HEK293 (cell line): ENCODE measurements around the gene DICER1.

Source experiments
- CTCF ChIA-PET: fragments of 350-600 bp; formaldehyde crosslinking; extraction: SDS; loops from one replicate; lab custom pipeline; 2021; ENCODE audit warnings: antibody characterized with exemption; lab: Yijun Ruan, JAX
- POLR2A ChIA-PET: fragments of 300-600 bp; formaldehyde crosslinking; extraction: SDS; loops from one replicate; lab custom pipeline; 2020; ENCODE audit warnings: antibody characterized with exemption, inconsistent platforms; lab: Yijun Ruan, JAX
- H3K27ac ChIP-seq: fragments of 200-500 bp; sonication (Bioruptor generic); 2 replicates; pipeline ENCODE4 v1.5.1; 2014; ENCODE audit warnings: low read depth, low read length, control low read depth, inconsistent platforms; ENCODE audit errors: extremely low read depth
- H3K36me3 ChIP-seq, 2 experiments: fragments of 200-500 bp in 1 of 2; sonication (Bioruptor generic) in 1 of 2; 1 replicate in 1 of 2; 2 replicates in 1 of 2; pipeline ENCODE4 v1.5.1; 2014 to 2017; ENCODE audit warnings: inconsistent platforms in 2 of 2, low read length in 2 of 2; ENCODE audit not compliant: control insufficient read depth in 2 of 2, insufficient read depth in 1 of 2
- H3K4me1 ChIP-seq: fragments of 200-500 bp; sonication (Bioruptor generic); 2 replicates; pipeline ENCODE4 v1.5.1; 2014; ENCODE audit warnings: mild to moderate bottlenecking, low read length, inconsistent platforms; ENCODE audit not compliant: control insufficient read depth, insufficient read depth
- H3K4me3 ChIP-seq: 2 replicates; pipeline ENCODE4 v1.5.1; 2011; ENCODE audit warnings: low read depth, mild to moderate bottlenecking, control low read depth, low read length, moderate library complexity
- H3K9me3 ChIP-seq: fragments of 200-500 bp; sonication (Bioruptor generic); 2 replicates; pipeline ENCODE4 v1.5.1; 2014; ENCODE audit warnings: low read depth, low read length, inconsistent platforms; ENCODE audit not compliant: control insufficient read depth, insufficient read depth
- HOXA7 ChIP-seq: sonication (generic); formaldehyde crosslinking; IDR thresholded peaks from 2 replicates; pipeline ENCODE4 v1.8.1; 2022; ENCODE audit warnings: missing genetic modification reagents, borderline replicate concordance
- IKZF3 ChIP-seq: fragments of 450-650 bp; IDR thresholded peaks from 2 replicates; pipeline ENCODE4 v1.5.0; 2018; ENCODE audit warnings: missing biosample characterization, mild to moderate bottlenecking, missing genetic modification characterization, moderate library complexity
- YY1 ChIP-seq: fragments of 450-650 bp; formaldehyde crosslinking; IDR thresholded peaks from 2 replicates; pipeline ENCODE4 v1.5.1; 2018; ENCODE audit warnings: missing biosample characterization, missing genetic modification characterization
- ZBTB20 ChIP-seq: fragments of 450-650 bp; formaldehyde crosslinking; IDR thresholded peaks from 2 replicates; pipeline ENCODE4 v1.5.1; 2016; ENCODE audit warnings: missing biosample characterization, missing genetic modification characterization
- ZFP3 ChIP-seq: fragments of 450-650 bp; formaldehyde crosslinking; IDR thresholded peaks from 2 replicates; pipeline ENCODE4 v1.5.1; 2016; ENCODE audit warnings: low read depth, missing biosample characterization, missing genetic modification characterization
- ZNF155 ChIP-seq: fragments of 450-650 bp; formaldehyde crosslinking; IDR thresholded peaks from 2 replicates; pipeline ENCODE4 v1.5.1; 2016; ENCODE audit warnings: missing biosample characterization, missing genetic modification characterization
- ZNF302 ChIP-seq: fragments of 450-650 bp; formaldehyde crosslinking; IDR thresholded peaks from 2 replicates; pipeline ENCODE4 v1.5.1; 2016; ENCODE audit warnings: missing biosample characterization, missing genetic modification characterization, low read depth
- ZNF311 ChIP-seq: fragments of 450-650 bp; formaldehyde crosslinking; IDR thresholded peaks from 2 replicates; pipeline ENCODE4 v1.5.1; 2017; ENCODE audit warnings: missing biosample characterization, missing genetic modification characterization, borderline replicate concordance
- ZNF416 ChIP-seq: fragments of 450-650 bp; formaldehyde crosslinking; IDR thresholded peaks from 2 replicates; pipeline ENCODE4 v1.5.1; 2016; ENCODE audit warnings: missing biosample characterization, missing genetic modification characterization
- ZNF629 ChIP-seq: fragments of 450-650 bp; formaldehyde crosslinking; IDR thresholded peaks from 2 replicates; pipeline ENCODE4 v1.5.1; 2017; ENCODE audit warnings: missing biosample characterization, missing genetic modification characterization
- ZXDB ChIP-seq: fragments of 450-650 bp; formaldehyde crosslinking; IDR thresholded peaks from 2 replicates; pipeline ENCODE4 v1.5.1; 2016; ENCODE audit warnings: missing biosample characterization, missing genetic modification characterization
- TF ChIP-seq, protein P1 (sequence below): fragments of 450-650 bp; formaldehyde crosslinking; IDR thresholded peaks from 2 replicates; pipeline ENCODE4 v1.5.1; 2016; ENCODE audit warnings: missing biosample characterization, missing genetic modification characterization
- TF ChIP-seq, protein P2 (sequence below): fragments of 450-650 bp; formaldehyde crosslinking; IDR thresholded peaks from 2 replicates; pipeline ENCODE4 v1.5.1; 2016; ENCODE audit warnings: missing biosample characterization, missing genetic modification characterization, borderline replicate concordance
- TF ChIP-seq, protein P3 (sequence below): fragments of 450-650 bp; formaldehyde crosslinking; IDR thresholded peaks from 2 replicates; pipeline ENCODE4 v1.5.1; 2016; ENCODE audit warnings: missing biosample characterization, missing genetic modification characterization

The DICER1 gene

DNA sequence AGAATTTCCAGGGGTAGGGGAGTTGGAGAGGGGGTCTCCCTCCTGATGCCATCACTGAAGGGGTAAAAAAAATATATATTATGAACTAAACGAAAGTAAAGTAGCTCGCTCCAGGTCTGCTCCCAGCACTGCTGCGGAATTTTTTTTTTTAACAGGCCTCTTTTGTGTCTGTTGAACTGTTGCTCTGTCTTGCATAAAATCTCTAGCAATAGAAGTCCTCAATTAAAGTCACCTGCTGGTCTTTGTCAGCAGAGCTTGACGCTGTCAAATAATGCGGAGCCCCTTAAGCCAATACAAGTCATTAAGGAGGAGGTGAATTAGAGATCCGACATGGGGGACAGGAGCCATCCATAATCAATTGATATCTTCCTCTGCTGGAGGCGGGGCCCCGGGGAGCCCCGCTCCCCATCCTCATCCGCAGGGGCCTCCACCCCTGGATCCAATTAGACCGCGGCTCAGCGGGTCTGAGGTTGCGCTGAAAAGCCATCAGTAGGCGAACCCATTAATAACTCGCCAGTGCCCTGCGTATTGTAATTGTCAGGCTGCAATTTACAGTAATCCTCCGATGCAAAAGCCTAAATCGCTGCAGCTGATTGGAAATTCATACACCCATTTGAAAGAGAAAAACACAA lies 85.6 kb downstream of the DICER1 start:
- no peak overlapping the region for H3K4me3 ChIP-seq
- CTCF ChIA-PET = no interaction called here

DNA sequence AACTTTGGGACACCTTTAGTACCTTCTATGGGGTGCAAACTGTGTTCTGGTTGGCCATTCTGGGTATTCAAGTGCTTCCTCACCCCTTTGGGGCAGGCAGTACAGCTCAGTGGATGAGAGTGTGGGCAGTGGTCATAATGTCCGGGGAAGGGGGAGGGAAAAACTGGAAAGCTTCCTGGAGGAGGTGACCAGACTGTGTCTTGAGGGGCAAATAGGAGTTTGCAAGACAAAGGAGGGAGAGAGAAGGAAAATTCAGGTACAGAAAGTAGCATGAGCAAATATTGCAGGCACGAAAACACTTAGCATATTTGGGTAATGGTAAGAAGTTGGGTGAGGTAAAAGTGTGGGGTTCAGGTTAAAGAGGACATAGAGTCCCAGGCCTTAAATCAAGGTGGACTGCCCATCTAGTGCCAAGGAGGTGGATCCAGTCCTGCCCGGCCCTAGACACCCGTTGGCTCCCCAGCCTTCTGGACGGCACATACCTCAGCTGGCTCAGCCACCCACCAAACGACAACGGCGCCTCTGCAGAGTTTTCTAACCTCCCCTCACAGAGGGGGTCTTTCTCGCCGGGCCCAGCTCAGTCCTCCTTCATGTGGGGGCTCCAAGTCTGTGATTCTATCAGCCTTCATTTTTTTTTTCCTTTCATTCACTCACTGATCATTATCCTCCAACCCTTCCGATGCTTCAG lies 86.4 kb downstream of the DICER1 start:
- no peaks in the 10 kb centered on the region for H3K36me3 ChIP-seq
- TF ChIP-seq, protein P1, sequence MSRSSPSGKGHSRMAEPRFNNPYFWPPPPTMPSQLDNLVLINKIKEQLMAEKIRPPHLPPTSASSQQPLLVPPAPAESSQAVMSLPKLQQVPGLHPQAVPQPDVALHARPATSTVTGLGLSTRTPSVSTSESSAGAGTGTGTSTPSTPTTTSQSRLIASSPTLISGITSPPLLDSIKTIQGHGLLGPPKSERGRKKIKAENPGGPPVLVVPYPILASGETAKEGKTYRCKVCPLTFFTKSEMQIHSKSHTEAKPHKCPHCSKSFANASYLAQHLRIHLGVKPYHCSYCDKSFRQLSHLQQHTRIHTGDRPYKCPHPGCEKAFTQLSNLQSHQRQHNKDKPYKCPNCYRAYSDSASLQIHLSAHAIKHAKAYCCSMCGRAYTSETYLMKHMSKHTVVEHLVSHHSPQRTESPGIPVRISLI (tag by site-specific recombination) = no peak
- peak; percentile 55 for TF ChIP-seq ZFP3
- POLR2A ChIA-PET = no interaction called here
- CTCF ChIA-PET = no interaction called here
- H3K9me3 ChIP-seq = no peaks in the 10 kb centered on the region
- H3K4me3 ChIP-seq = no peak overlapping the region
- no peaks in the 10 kb centered on the region for H3K4me1 ChIP-seq
- no peak overlapping the region for H3K27ac ChIP-seq

More for the DNA sequence above, 85.6 kb downstream of the DICER1 start:
- H3K9me3 ChIP-seq = no peaks in the 10 kb centered on the region
- TF ChIP-seq IKZF3 (tag by site-specific recombination) (no peak), HOXA7 (CRISPR knock-in tag) (no peak), ZNF302 (tag by site-specific recombination) (no peak)
- no peaks in the 10 kb centered on the region for H3K4me1 ChIP-seq
- no peak overlapping the region for H3K27ac ChIP-seq
- POLR2A ChIA-PET = no interaction called here
- no peaks in the 10 kb centered on the region for H3K36me3 ChIP-seq

- no peaks in the 10 kb centered on the region for H3K36me3 ChIP-seq
- H3K4me3 ChIP-seq = no peak overlapping the region
- no peak overlapping the region for H3K27ac ChIP-seq
- H3K9me3 ChIP-seq = no peaks in the 10 kb centered on the region
- TF ChIP-seq YY1 (tag by site-specific recombination) = no peak
- TF ChIP-seq ZXDB (tag by site-specific recombination) = no peak
- TF ChIP-seq ZNF311 (tag by site-specific recombination) = no peak
- TF ChIP-seq ZBTB20 (tag by site-specific recombination) = no peak
- TF ChIP-seq, protein P2, sequence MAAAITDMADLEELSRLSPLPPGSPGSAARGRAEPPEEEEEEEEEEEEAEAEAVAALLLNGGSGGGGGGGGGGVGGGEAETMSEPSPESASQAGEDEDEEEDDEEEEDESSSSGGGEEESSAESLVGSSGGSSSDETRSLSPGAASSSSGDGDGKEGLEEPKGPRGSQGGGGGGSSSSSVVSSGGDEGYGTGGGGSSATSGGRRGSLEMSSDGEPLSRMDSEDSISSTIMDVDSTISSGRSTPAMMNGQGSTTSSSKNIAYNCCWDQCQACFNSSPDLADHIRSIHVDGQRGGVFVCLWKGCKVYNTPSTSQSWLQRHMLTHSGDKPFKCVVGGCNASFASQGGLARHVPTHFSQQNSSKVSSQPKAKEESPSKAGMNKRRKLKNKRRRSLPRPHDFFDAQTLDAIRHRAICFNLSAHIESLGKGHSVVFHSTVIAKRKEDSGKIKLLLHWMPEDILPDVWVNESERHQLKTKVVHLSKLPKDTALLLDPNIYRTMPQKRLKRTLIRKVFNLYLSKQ = no peak
- TF ChIP-seq, protein P1 (tag by site-specific recombination) = no peak
- TF ChIP-seq, protein P3, sequence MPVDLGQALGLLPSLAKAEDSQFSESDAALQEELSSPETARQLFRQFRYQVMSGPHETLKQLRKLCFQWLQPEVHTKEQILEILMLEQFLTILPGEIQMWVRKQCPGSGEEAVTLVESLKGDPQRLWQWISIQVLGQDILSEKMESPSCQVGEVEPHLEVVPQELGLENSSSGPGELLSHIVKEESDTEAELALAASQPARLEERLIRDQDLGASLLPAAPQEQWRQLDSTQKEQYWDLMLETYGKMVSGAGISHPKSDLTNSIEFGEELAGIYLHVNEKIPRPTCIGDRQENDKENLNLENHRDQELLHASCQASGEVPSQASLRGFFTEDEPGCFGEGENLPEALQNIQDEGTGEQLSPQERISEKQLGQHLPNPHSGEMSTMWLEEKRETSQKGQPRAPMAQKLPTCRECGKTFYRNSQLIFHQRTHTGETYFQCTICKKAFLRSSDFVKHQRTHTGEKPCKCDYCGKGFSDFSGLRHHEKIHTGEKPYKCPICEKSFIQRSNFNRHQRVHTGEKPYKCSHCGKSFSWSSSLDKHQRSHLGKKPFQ (tag by site-specific recombination) = no peak
- no peak for TF ChIP-seq ZNF155 (tag by site-specific recombination)
- no peak for TF ChIP-seq ZNF629 (tag by site-specific recombination)
- no peak for TF ChIP-seq ZNF416 (tag by site-specific recombination)
- CTCF ChIA-PET = interaction anchor here (0.7 kb wide), 1 partner anchor 34 kb away, joined by 3 read pairs; no protein-coding TSS in a partner anchor
- POLR2A ChIA-PET = no interaction called here
- no peaks in the 10 kb centered on the region for H3K4me1 ChIP-seq
These were observed 87.8 kb downstream of the DICER1 start for GRCh38 chr14:95069547-95069946.
